Endothelial cell of umbilical vein (primary cell): Measurements from ENCODE around the gene BMPR1A. TPM values are rescaled to one million over a fixed set of nuclear protein-coding genes. Genes with fewer than 3 reads are reported as not detected.

Experiments
- BruUV-seq: library from RNA; stranded (reverse); fragments of 400-500 nt; replicated peaks from 2 replicates; lab custom pipeline; 2021; lab: Mats Ljungman, UMichigan
- CTCF ChIA-PET: fragments of 300-600, 350-600 bp; sonication (Branson Sonifier 250); formaldehyde crosslinking; loops from one replicate; lab custom pipeline; 2021; ENCODE audit warnings: antibody characterized with exemption, inconsistent platforms; lab: Charles Lee
- POLR2A ChIA-PET: fragments of 300-600, 350-600 bp; sonication (Branson Sonifier 250); formaldehyde crosslinking; loops from one replicate; lab custom pipeline; 2021; ENCODE audit warnings: antibody characterized with exemption, inconsistent platforms; lab: Charles Lee
- DNase-seq: peaks from one replicate; pipeline ENCODE4 v3.0.0-alpha.2; 2011; ENCODE audit warnings: low read depth, low spot score
- FAIRE-seq: peaks from 2 replicates; lab custom pipeline; 2011; peaks lifted over from hg19 to GRCh38; lab: Jason Lieb, UNC
- H2AFZ ChIP-seq: 2 replicates; pipeline ENCODE4 v1.6.0; 2012; ENCODE audit warnings: low read depth, low read length, control low read depth, inconsistent platforms
- H3K27ac ChIP-seq: 2 replicates; pipeline ENCODE4 v1.5.1; 2011; ENCODE audit warnings: low read depth, mild to moderate bottlenecking, control low read depth, low read length, moderate library complexity; ENCODE audit not compliant: insufficient read depth
- H3K27me3 ChIP-seq, 2 experiments: 2 replicates each; pipeline versions ENCODE4 v1.6.0 to v1.6.1; 2011; ENCODE audit warnings: low read length in 2 of 2, mixed read lengths in 1 of 2; ENCODE audit not compliant: control insufficient read depth in 2 of 2, insufficient read depth in 2 of 2
- H3K36me3 ChIP-seq, 2 experiments: 2 replicates in 1 of 2; 3 replicates in 1 of 2; pipeline ENCODE4 v1.5.1; 2011; ENCODE audit warnings: low read length in 2 of 2, mild to moderate bottlenecking in 1 of 2, moderate library complexity in 1 of 2; ENCODE audit not compliant: control insufficient read depth in 2 of 2, insufficient read depth in 2 of 2; ENCODE audit errors: extremely low read depth in 1 of 2
- H3K4me1 ChIP-seq: 3 replicates; pipeline ENCODE4 v1.5.1; 2011; ENCODE audit warnings: mild to moderate bottlenecking, low read length; ENCODE audit not compliant: control insufficient read depth, insufficient read depth; ENCODE audit errors: extremely low read depth
- H3K4me2 ChIP-seq: 2 replicates; pipeline ENCODE4 v1.6.1; 2011; ENCODE audit warnings: low read length, control low read depth, mixed read lengths; ENCODE audit not compliant: insufficient read depth
- H3K4me3 ChIP-seq, 3 experiments: fragments of 200-600 bp in 1 of 3; sonication (generic), shearing (Covaris generic) in 1 of 3; replicated peaks in 1 of 3; 2 replicates each; pipeline ENCODE4 v1.5.1; 2011 to 2016; ENCODE audit warnings: control low read depth in 3 of 3, low read length in 3 of 3, mild to moderate bottlenecking in 2 of 3, inconsistent platforms in 1 of 3, low read depth in 1 of 3, moderate library complexity in 1 of 3; ENCODE audit not compliant: insufficient read depth in 1 of 3
- H3K79me2 ChIP-seq: 2 replicates; pipeline ENCODE4 v1.6.0; 2012; ENCODE audit warnings: low read length, inconsistent platforms; ENCODE audit not compliant: control insufficient read depth, insufficient read depth
- H3K9ac ChIP-seq: replicated peaks from 2 replicates; pipeline ENCODE3; 2011; ENCODE audit warnings: low read length, control low read depth; ENCODE audit not compliant: insufficient read depth; ENCODE audit errors: extremely low read depth
- H3K9me1 ChIP-seq: replicated peaks from 3 replicates; pipeline ENCODE4 v1.6.0; 2011; ENCODE audit warnings: mild to moderate bottlenecking, low read length; ENCODE audit not compliant: control insufficient read depth, insufficient read depth; ENCODE audit errors: extremely low read depth
- H3K9me3 ChIP-seq: replicated peaks from 2 replicates; pipeline ENCODE4 v1.5.1; 2012; ENCODE audit warnings: low read length, inconsistent platforms; ENCODE audit not compliant: control insufficient read depth, insufficient read depth
- H4K20me1 ChIP-seq: replicated peaks from 2 replicates; pipeline ENCODE3; 2011; ENCODE audit warnings: mild to moderate bottlenecking, low read length; ENCODE audit not compliant: control insufficient read depth, insufficient read depth; ENCODE audit errors: extremely low read depth
- EZH2 ChIP-seq: IDR thresholded peaks from 2 replicates; pipeline ENCODE4 v1.6.1; 2012; ENCODE audit warnings: borderline replicate concordance, low read depth, mild to moderate bottlenecking, moderate library complexity, low read length, inconsistent platforms; ENCODE audit not compliant: severe bottlenecking
- FOS ChIP-seq: IDR thresholded peaks from 2 replicates; pipeline ENCODE4 v1.6.1; 2011; ENCODE audit warnings: mild to moderate bottlenecking, low read length, moderate library complexity, borderline replicate concordance; ENCODE audit not compliant: insufficient read depth
- JUN ChIP-seq: IDR thresholded peaks from 2 replicates; pipeline ENCODE4 v1.6.1; 2011; ENCODE audit warnings: borderline replicate concordance, low read depth; ENCODE audit not compliant: insufficient read length, insufficient read depth
- MAX ChIP-seq: IDR thresholded peaks from 2 replicates; pipeline ENCODE4 v1.6.1; 2011; ENCODE audit not compliant: insufficient read depth, insufficient read length
- MYC ChIP-seq: IDR thresholded peaks from one replicate; pipeline ENCODE4 v1.6.1; 2011; ENCODE audit warnings: mild to moderate bottlenecking, low read depth, low read length
- POLR2A ChIP-seq: IDR thresholded peaks from 2 replicates; pipeline ENCODE4 v1.6.1; 2012; ENCODE audit warnings: low read depth, mild to moderate bottlenecking, control low read depth, low read length
- POLR2AphosphoS5 ChIP-seq: IDR thresholded peaks from 2 replicates; pipeline ENCODE4 v1.6.1; 2012; ENCODE audit warnings: low read depth, mild to moderate bottlenecking, control low read depth, low read length, moderate library complexity; ENCODE audit not compliant: insufficient read depth
- dilution Hi-C: fragments of 300-500 bp; cut with MboI; formaldehyde crosslinking; loops from one replicate; pipeline ENCODE4 v1.15.0; 2019; ENCODE audit warnings: low sequenced_read_pairs; ENCODE audit not compliant: extremely low pct_ligation_motif_present
- intact Hi-C: fragments of 100-400 bp; cut with micrococcal nuclease; formaldehyde crosslinking; loops from one replicate; pipeline ENCODE4 v1.10.0; 2022
- polyA plus RNA-seq, 4 experiments: library from polyadenylated mRNA; depleted of rRNA in 3 of 4; stranded (reverse) in 3 of 4; unstranded in 1 of 4; fragments of >200 nt; gene quantifications; 2 replicates each; pipeline versions ENCODE4 v1.2.1 to v1.2.3, GENCODE V29; 2011 to 2012; ENCODE audit warnings: missing spikeins in 1 of 4
- total RNA-seq: library from RNA; stranded (reverse); gene quantifications from 2 replicates; pipeline ENCODE4 v1.2.3, GENCODE V29; 2021
- TF ChIP-seq, protein P1 (sequence below), 2 donors: IDR thresholded peaks; 1 replicate in 1 of 2; 2 replicates in 1 of 2; pipeline ENCODE4 v1.5.1; 2011; ENCODE audit warnings: low read length in 2 of 2, mild to moderate bottlenecking in 2 of 2, moderate library complexity in 2 of 2, control low read depth in 1 of 2, inconsistent platforms in 1 of 2, low read depth in 1 of 2; ENCODE audit not compliant: insufficient read depth in 1 of 2; ENCODE audit errors: extremely low read depth in 1 of 2

The BMPR1A gene
- total and polyA plus RNA-seq, 2 donors (not counting 3 experiments of a cell fraction or from before 2014, with no cell fraction given): not detected

DNA sequence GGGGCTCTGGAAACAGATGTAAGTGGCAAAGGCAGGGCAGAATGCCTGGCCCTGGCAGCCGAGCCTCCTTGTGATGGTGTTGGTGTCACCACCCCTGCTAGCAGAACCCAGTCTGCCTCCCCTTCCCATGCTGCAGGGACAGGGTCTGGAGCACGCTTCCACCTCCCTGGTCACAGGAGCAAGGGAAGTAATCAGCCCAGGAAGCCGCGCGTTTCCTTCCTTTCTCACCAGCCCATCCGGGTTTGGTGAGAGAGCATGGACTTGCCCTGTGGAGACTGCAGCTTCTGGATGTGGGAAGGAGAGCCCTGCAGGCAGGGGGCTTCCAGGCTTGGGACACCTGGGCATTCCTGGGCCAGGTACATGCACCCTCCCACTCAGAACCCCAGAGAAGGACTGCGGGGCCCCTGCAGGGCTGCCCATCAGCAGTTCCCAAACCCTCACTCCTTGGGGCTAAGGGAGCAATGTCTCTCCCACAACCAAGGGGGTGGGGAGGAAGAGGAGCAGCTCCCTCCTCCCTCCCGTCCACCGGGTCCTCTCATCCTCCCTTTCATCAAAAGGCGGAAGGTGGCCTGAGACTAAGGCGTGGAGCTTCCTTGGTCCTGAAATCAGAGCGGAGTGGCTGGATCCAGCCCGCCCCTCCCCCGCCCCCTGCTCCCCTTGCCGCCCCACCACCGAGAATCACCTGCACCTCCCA lies 199.2 kb downstream of the BMPR1A start:
- H3K4me3 ChIP-seq: peak overlapping the region; percentile 32 to 81 (median 65)
- no peaks in the 10 kb centered on the region for H4K20me1 ChIP-seq
- DNase-seq (peak; percentile 38), FAIRE-seq (peak; percentile 92)
- peak overlapping the region; percentile 57 for H3K27ac ChIP-seq
- peak overlapping the region; percentile 54 for H3K9ac ChIP-seq
- H3K9me1 ChIP-seq: no peaks in the 10 kb centered on the region
- no peaks in the 10 kb centered on the region for H3K27me3 ChIP-seq
- H3K36me3 ChIP-seq: no peaks in the 10 kb centered on the region
- no peak overlapping the region for H2AFZ ChIP-seq
- dilution Hi-C loops: no loop called here
- peaks cover 71% of the 10 kb centered on the region for H3K79me2 ChIP-seq
- TF ChIP-seq MYC (peak; percentile 50), MAX (no peak), POLR2AphosphoS5 (peak; percentile 67), JUN (no peak), EZH2 (no peak), POLR2A (peak; percentile 65), FOS (no peak)
- TF ChIP-seq, protein P1, sequence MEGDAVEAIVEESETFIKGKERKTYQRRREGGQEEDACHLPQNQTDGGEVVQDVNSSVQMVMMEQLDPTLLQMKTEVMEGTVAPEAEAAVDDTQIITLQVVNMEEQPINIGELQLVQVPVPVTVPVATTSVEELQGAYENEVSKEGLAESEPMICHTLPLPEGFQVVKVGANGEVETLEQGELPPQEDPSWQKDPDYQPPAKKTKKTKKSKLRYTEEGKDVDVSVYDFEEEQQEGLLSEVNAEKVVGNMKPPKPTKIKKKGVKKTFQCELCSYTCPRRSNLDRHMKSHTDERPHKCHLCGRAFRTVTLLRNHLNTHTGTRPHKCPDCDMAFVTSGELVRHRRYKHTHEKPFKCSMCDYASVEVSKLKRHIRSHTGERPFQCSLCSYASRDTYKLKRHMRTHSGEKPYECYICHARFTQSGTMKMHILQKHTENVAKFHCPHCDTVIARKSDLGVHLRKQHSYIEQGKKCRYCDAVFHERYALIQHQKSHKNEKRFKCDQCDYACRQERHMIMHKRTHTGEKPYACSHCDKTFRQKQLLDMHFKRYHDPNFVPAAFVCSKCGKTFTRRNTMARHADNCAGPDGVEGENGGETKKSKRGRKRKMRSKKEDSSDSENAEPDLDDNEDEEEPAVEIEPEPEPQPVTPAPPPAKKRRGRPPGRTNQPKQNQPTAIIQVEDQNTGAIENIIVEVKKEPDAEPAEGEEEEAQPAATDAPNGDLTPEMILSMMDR (IDR thresholded peaks at IDR 0.05; ENCODE audit: extremely low read depth in 1 of 2, insufficient read depth in 1 of 2, low read depth in 1 of 2, low read length in 2 of 2): no peak
- H3K4me2 ChIP-seq: peak overlapping the region; percentile 70
- ChIA-PET CTCF (interaction anchor here (0.7 to 8.7 kb wide), 3 partner anchors 12 to 126 kb away, joined by 3 to 325 read pairs (median 110); partner anchors contain the start of gene ADIRF), POLR2A (no interaction called here)
- H3K4me1 ChIP-seq: peaks cover 66% of the 10 kb centered on the region
- intact Hi-C loops: loop anchor here (2.0 to 10.0 kb wide), 3 partner anchors 15 to 1929 kb away; partner anchors contain the start of gene STAMBPL1
- no peaks in the 10 kb centered on the region for H3K9me3 ChIP-seq
- no TSS peak for BruUV-seq
